GM12878 (cell line): Measurements from ENCODE around the gene C14orf39. TPM values are rescaled to one million over a fixed set of nuclear protein-coding genes. Genes with fewer than 3 reads are reported as not detected.
A peak's percentile ranks its signal among the peaks of the same experiment; 100 is the strongest.

Experiments used
- ATAC-seq: fragments of 200-7000 bp; cut with Tn5 transposase; 3 replicates; pipeline ENCODE4 v1.9.1; 2020; ENCODE audit warnings: mild to moderate bottlenecking, moderate library complexity
- BruUV-seq: library from RNA; stranded (reverse); fragments of 400-500 nt; replicated peaks from 2 replicates; lab custom pipeline; 2021; lab: Mats Ljungman, UMichigan
- CTCF ChIA-PET: fragments of 300-600 bp; sonication (Branson Sonifier 250); formaldehyde crosslinking; extraction: SDS; loops from one replicate; lab custom pipeline; 2021; ENCODE audit warnings: inconsistent platforms; lab: Yijun Ruan, JAX
- POLR2A ChIA-PET: fragments of 350-600 bp; formaldehyde crosslinking; extraction: SDS; loops from one replicate; lab custom pipeline; 2021; ENCODE audit warnings: inconsistent platforms; lab: Charles Lee
- RAD21 ChIA-PET: fragments of 300-600 bp; sonication (Branson Sonifier 250); formaldehyde crosslinking; loops from one replicate; lab custom pipeline; 2023; ENCODE audit warnings: antibody characterized with exemption; ENCODE audit not compliant: unreplicated experiment; lab: Charles Lee
- SMC1A ChIA-PET: fragments of 300-600 bp; sonication (Branson Sonifier 250); formaldehyde crosslinking; loops from one replicate; lab custom pipeline; 2023; ENCODE audit not compliant: unreplicated experiment, uncharacterized antibody; lab: Charles Lee
- DNase-seq: peaks from one replicate; pipeline ENCODE4 v3.0.0-alpha.2; 2011; ENCODE audit warnings: low read depth, low spot score
- FAIRE-seq: peaks from 3 replicates; lab custom pipeline; 2011; peaks lifted over from hg19 to GRCh38; lab: Jason Lieb, UNC
- H2AFZ ChIP-seq: 2 replicates; pipeline ENCODE4 v1.6.0; 2011; ENCODE audit warnings: low read depth, low read length, control low read depth; ENCODE audit not compliant: control insufficient read depth
- H3K27ac ChIP-seq: 2 replicates; pipeline ENCODE4 v1.5.1; 2011; ENCODE audit warnings: control low read depth; ENCODE audit not compliant: control insufficient read depth, insufficient read depth
- H3K27me3 ChIP-seq, 2 experiments: replicated peaks in 1 of 2; 2 replicates each; pipeline versions ENCODE4 v1.6.0 to v1.6.1; 2011; ENCODE audit warnings: low read length in 1 of 2; ENCODE audit not compliant: control insufficient read depth in 2 of 2, insufficient read depth in 2 of 2
- H3K36me3 ChIP-seq, 2 experiments: 2 replicates each; pipeline ENCODE4 v1.5.1; 2011; ENCODE audit warnings: low read length in 1 of 2; ENCODE audit not compliant: control insufficient read depth in 2 of 2, insufficient read depth in 2 of 2
- H3K4me1 ChIP-seq: 2 replicates; pipeline ENCODE4 v1.6.1; 2011; ENCODE audit warnings: mild to moderate bottlenecking, low read length, moderate library complexity, mixed read lengths; ENCODE audit not compliant: control insufficient read depth, insufficient read depth
- H3K4me2 ChIP-seq: 2 replicates; pipeline ENCODE4 v1.6.0; 2011; ENCODE audit warnings: control low read depth; ENCODE audit not compliant: control insufficient read depth, insufficient read depth
- H3K4me3 ChIP-seq: fragments of 200-600 bp; sonication (generic); 2 replicates; pipeline ENCODE4 v1.5.1; 2016
- H3K79me2 ChIP-seq: 2 replicates; pipeline ENCODE4 v1.6.0; 2011; ENCODE audit warnings: low read length; ENCODE audit not compliant: control insufficient read depth, insufficient read depth
- H3K9ac ChIP-seq: 2 replicates; pipeline ENCODE4 v1.8.0; 2011; ENCODE audit warnings: low read length, control low read depth, mixed read lengths; ENCODE audit not compliant: control insufficient read depth, insufficient read depth
- H3K9me3 ChIP-seq: replicated peaks from 3 replicates; pipeline ENCODE4 v1.5.1; 2011; ENCODE audit warnings: mild to moderate bottlenecking, low read length; ENCODE audit not compliant: control insufficient read depth, insufficient read depth
- H4K20me1 ChIP-seq: 2 replicates; pipeline ENCODE4 v1.6.0; 2011; ENCODE audit not compliant: control insufficient read depth, insufficient read depth
- ATF7 ChIP-seq: fragments of 450-650 bp; IDR thresholded peaks from 2 replicates; pipeline ENCODE4 v1.6.1; 2016; ENCODE audit warnings: low read depth, mild to moderate bottlenecking
- EZH2 ChIP-seq: IDR thresholded peaks from 2 replicates; pipeline ENCODE4 v1.6.1; 2012; ENCODE audit warnings: low read depth, mild to moderate bottlenecking, control low read depth, inconsistent platforms, low read length, borderline replicate concordance; ENCODE audit not compliant: control insufficient read depth
- HDAC2 ChIP-seq: fragments of 200-600 bp; sonication (generic); IDR thresholded peaks from 2 replicates; pipeline ENCODE4 v1.6.1; 2017
- HDAC6 ChIP-seq: fragments of 200-600 bp; sonication (generic); IDR thresholded peaks from one replicate; pipeline ENCODE4 v1.8.0; 2017; ENCODE audit warnings: antibody characterized with exemption; ENCODE audit not compliant: unreplicated experiment
- POLR2A ChIP-seq: IDR thresholded peaks from 2 replicates; pipeline ENCODE4 v1.6.1; 2011; ENCODE audit warnings: low read depth, mild to moderate bottlenecking, low read length
- SMARCA5 ChIP-seq: fragments of 450-650 bp; IDR thresholded peaks from 2 replicates; pipeline ENCODE4 v1.6.1; 2017; ENCODE audit warnings: mild to moderate bottlenecking
- TCF12 ChIP-seq: IDR thresholded peaks from 2 replicates; pipeline ENCODE4 v1.6.1; 2011; ENCODE audit warnings: low read depth, mild to moderate bottlenecking, low read length
- ZSCAN29 ChIP-seq: fragments of 450-650 bp; IDR thresholded peaks from 2 replicates; pipeline ENCODE4 v1.6.1; 2017; ENCODE audit warnings: mild to moderate bottlenecking, moderate library complexity
- WGBS: methylation state at CpG from one replicate; pipeline ENCODE4 v1.1.6; 2016; ENCODE audit warnings: low lambda C conversion rate; ENCODE audit not compliant: insufficient replicate concordance, insufficient coverage; ENCODE audit errors: missing lambda C conversion rate; 5-methylcytosine and 5-hydroxymethylcytosine counted together
- in situ Hi-C: fragments of 300-500 bp; cut with MboI; formaldehyde crosslinking; loops from 9 replicates; pipeline ENCODE4 v1.14.3; 2018; ENCODE audit warnings: mixed read lengths
- intact Hi-C: fragments of 100-400 bp; cut with micrococcal nuclease; formaldehyde crosslinking; loops from one replicate; pipeline ENCODE4 v1.14.2; 2022; ENCODE audit not compliant: unreplicated experiment
- polyA plus RNA-seq, 11 experiments: library from polyadenylated mRNA; depleted of rRNA in 4 of 11; unstranded in 6 of 11; stranded (reverse) in 5 of 11; fragments of >200 nt; fragmentation: Nextera tagmentation in 4 of 11; fragmentation: Illumina TruSeq in 1 of 11; extraction: Ambion mirVana in 4 of 11; extraction: Trizol in 1 of 11; gene quantifications; 1 replicate in 1 of 11; 2 replicates in 10 of 11; pipeline versions ENCODE4 v1.2.1 to v1.2.3, GENCODE V29; 2011 to 2016; ENCODE audit warnings: inconsistent platforms in 2 of 11, missing spikeins in 2 of 11, low read depth in 1 of 11
- total RNA-seq, 4 experiments: library from RNA; depleted of rRNA in 3 of 4; stranded (reverse); fragments of >200 nt in 3 of 4; fragmentation: Illumina TruSeq in 1 of 4; extraction: Trizol in 1 of 4; gene quantifications; 2 replicates each; pipeline versions ENCODE4 v1.2.1 to v1.2.3, GENCODE V29; 2013 to 2021

C14orf39 gene
- total and polyA plus RNA-seq, 10 of the 15 experiments (the other 5 are each of a cell fraction or from before 2014, with no cell fraction given) = 0.24 to 0.31 TPM; not detected in 8

DNA sequence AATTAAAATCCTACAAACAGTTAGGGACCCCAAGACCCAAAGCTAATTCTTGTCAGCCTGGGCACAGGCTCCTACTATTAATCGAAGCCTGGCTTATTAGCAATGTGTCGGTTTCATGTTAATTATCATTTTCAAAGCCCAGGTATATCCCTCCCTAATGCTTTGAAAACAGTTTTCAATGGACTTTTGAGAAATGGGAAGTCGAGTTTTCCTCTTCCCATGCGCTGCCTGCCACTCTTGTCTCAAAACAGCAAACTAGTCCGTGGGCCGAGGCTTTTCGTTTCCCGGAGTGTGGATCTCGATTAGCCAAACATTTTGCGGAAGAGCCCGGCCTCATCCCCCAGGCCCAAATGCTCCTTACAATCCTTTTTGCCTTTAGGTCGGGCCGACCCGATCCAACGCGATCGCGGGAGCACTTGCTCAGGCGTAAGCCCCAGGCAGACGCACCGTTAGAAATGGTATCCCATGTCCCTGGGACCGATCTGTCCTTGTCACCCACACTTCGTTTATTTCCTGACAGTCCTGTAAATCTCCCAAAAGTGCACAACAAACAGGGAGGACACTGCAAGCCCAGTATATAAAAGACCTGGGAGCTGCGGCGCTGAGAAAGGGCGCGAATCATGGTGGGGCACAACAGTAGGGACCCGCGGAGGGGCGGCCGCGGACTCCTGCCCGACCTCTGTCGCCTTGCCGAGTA, 24.5 kb upstream of the C14orf39 start:
- SMC1A ChIA-PET = no interaction called here
- Histone ChIP-seq H3K9me3 (no peaks in the 10 kb centered on the region; the same call in 2 of the 3 replicates), H2AFZ (no peak overlapping the region), H3K27me3 (peaks cover 19 to 47% of the 10 kb centered on the region in 2 experiments), H3K36me3 (no peaks in the 10 kb centered on the region), H3K27ac (no peak overlapping the region), H4K20me1 (no peaks in the 10 kb centered on the region), H3K4me2 (no peak overlapping the region), H3K4me1 (no peaks in the 10 kb centered on the region), H3K79me2 (no peaks in the 10 kb centered on the region), H3K9ac (no peak overlapping the region), H3K4me3 (no peak overlapping the region)
- TF ChIP-seq TCF12 (no peak), EZH2 (0 out of 2 replicates have a peak, but pooled peaks have one; percentile 47), POLR2A (no peak), HDAC2 (no peak), ATF7 (no peak), SMARCA5 (no peak), HDAC6 (no peak), ZSCAN29 (no peak)
- WGBS = 47% methylated on average over 35 of the region's 35 CpGs
- POLR2A ChIA-PET = no interaction called here
- FAIRE-seq (no peak), DNase-seq (no peak), ATAC-seq (no peak)
- RAD21 ChIA-PET = no interaction called here
- in situ Hi-C loops = no loop called here
- intact Hi-C loops = no loop called here
- CTCF ChIA-PET = no interaction called here
- no TSS peak for BruUV-seq
